Adipocyte (in vitro differentiated cells): ENCODE measurements around the gene FPGS.
"Not testable (repeated sequence)": the region's sequence is repeated elsewhere in the genome, so short reads cannot be mapped to it uniquely, and the experiment has no call there.

Source experiments
- DNase-seq: peaks from one replicate; pipeline ENCODE4 v3.0.0-alpha.2; 2015; ENCODE audit warnings: low read depth
- H3K27me3 ChIP-seq: replicated peaks from 2 replicates; pipeline ENCODE4 v1.7.0; 2013; ENCODE audit warnings: mild to moderate bottlenecking, low read length, moderate library complexity; ENCODE audit not compliant: control insufficient read depth, insufficient read depth
- H3K36me3 ChIP-seq: 2 replicates; pipeline ENCODE4 v1.7.0; 2013; ENCODE audit warnings: low read length, mild to moderate bottlenecking, moderate library complexity; ENCODE audit not compliant: control insufficient read depth, insufficient read depth, severe bottlenecking
- H3K4me1 ChIP-seq: 2 replicates; pipeline ENCODE4 v1.7.0; 2013; ENCODE audit warnings: mild to moderate bottlenecking, low read length, moderate library complexity; ENCODE audit not compliant: control insufficient read depth, insufficient read depth
- H3K4me3 ChIP-seq: 2 replicates; pipeline ENCODE4 v1.7.0; 2013; ENCODE audit warnings: mild to moderate bottlenecking, low read length, moderate library complexity
- H3K9ac ChIP-seq: 2 replicates; pipeline ENCODE4 v1.7.0; 2013; ENCODE audit warnings: mild to moderate bottlenecking, low read length, moderate library complexity
- H3K9me3 ChIP-seq: 2 replicates; pipeline ENCODE4 v1.7.0; 2013; ENCODE audit warnings: mild to moderate bottlenecking, low read length, moderate library complexity; ENCODE audit not compliant: control insufficient read depth

FPGS gene

GRCh38 chr9:127835991-127836516 lies 33.4 kb downstream of the FPGS start:
- peaks cover 77% of the 10 kb centered on the region for H3K4me1 ChIP-seq
- H3K36me3 ChIP-seq: peaks cover 17% of the 10 kb centered on the region
- no peaks in the 10 kb centered on the region for H3K27me3 ChIP-seq
- peak; percentile 91 for DNase-seq
- no peaks in the 10 kb centered on the region for H3K9me3 ChIP-seq
- H3K9ac ChIP-seq: peak overlapping the region; percentile 94
- H3K4me3 ChIP-seq: peak overlapping the region; percentile 5

- H3K27me3 ChIP-seq, H3K9me3 ChIP-seq, DNase-seq: not testable (repeated sequence)
- peak overlapping the region; percentile 5 for H3K4me3 ChIP-seq
- H3K36me3 ChIP-seq: peaks cover 22% of the 10 kb centered on the region
- peaks cover 77% of the 10 kb centered on the region for H3K4me1 ChIP-seq
- H3K9ac ChIP-seq: peak overlapping the region; percentile 94
Observed at GRCh38 chr9:127836561-127836960, 33.9 kb downstream of the FPGS start.

- Histone ChIP-seq H3K9ac (peak overlapping the region; percentile 94), H3K9me3 (no peaks in the 10 kb centered on the region), H3K4me1 (peaks cover 71% of the 10 kb centered on the region), H3K36me3 (peaks cover 28% of the 10 kb centered on the region), H3K27me3 (no peaks in the 10 kb centered on the region), H3K4me3 (peak overlapping the region; percentile 70)
- peak; percentile 32 for DNase-seq
Observed at GRCh38 chr9:127837346-127837745, 34.7 kb downstream of the FPGS start.

GRCh38 chr9:127838375-127839078 lies 35.8 kb downstream of the FPGS start:
- no peaks in the 10 kb centered on the region for H3K27me3 ChIP-seq
- H3K9me3 ChIP-seq: no peaks in the 10 kb centered on the region
- peaks cover 62% of the 10 kb centered on the region for H3K4me1 ChIP-seq
- H3K9ac ChIP-seq: peak overlapping the region; percentile 94
- peaks cover 35% of the 10 kb centered on the region for H3K36me3 ChIP-seq
- peak; percentile 89 for DNase-seq
- peak overlapping the region; percentile 70 for H3K4me3 ChIP-seq

- no peaks in the 10 kb centered on the region for H3K9me3 ChIP-seq
- H3K36me3 ChIP-seq: peaks cover 35% of the 10 kb centered on the region
- H3K27me3 ChIP-seq: no peaks in the 10 kb centered on the region
- H3K4me3 ChIP-seq: no peak overlapping the region
- DNase-seq: no peak
- H3K9ac ChIP-seq: peak overlapping the region; percentile 94
- H3K4me1 ChIP-seq: peaks cover 59% of the 10 kb centered on the region
Observed at GRCh38 chr9:127841087-127841835, 38.6 kb downstream of the FPGS start.

GRCh38 chr9:127844821-127845359 lies 42.2 kb downstream of the FPGS start:
- Histone ChIP-seq H3K9ac (peak overlapping the region; percentile 69), H3K9me3 (peaks cover 12% of the 10 kb centered on the region), H3K36me3 (peaks cover 53% of the 10 kb centered on the region), H3K4me1 (peaks cover 52% of the 10 kb centered on the region), H3K27me3 (no peaks in the 10 kb centered on the region), H3K4me3 (no peak overlapping the region)
- DNase-seq: no peak

GRCh38 chr9:127845619-127846018 lies 42.9 kb downstream of the FPGS start:
- peak overlapping the region; percentile 25 for H3K4me3 ChIP-seq
- H3K9me3 ChIP-seq: peaks cover 12% of the 10 kb centered on the region
- DNase-seq, H3K27me3 ChIP-seq: not testable (repeated sequence)
- peaks cover 53% of the 10 kb centered on the region for H3K36me3 ChIP-seq
- peak overlapping the region; percentile 69 for H3K9ac ChIP-seq
- H3K4me1 ChIP-seq: peaks cover 53% of the 10 kb centered on the region

GRCh38 chr9:127846443-127847177 lies 43.9 kb downstream of the FPGS start:
- Histone ChIP-seq H3K4me3 (peak overlapping the region; percentile 25), H3K27me3 (no peaks in the 10 kb centered on the region), H3K9ac (peak overlapping the region; percentile 39), H3K9me3 (peaks cover 12% of the 10 kb centered on the region), H3K36me3 (peaks cover 49% of the 10 kb centered on the region), H3K4me1 (peaks cover 62% of the 10 kb centered on the region)
- no peak for DNase-seq

- Histone ChIP-seq H3K4me1 (peaks cover 67% of the 10 kb centered on the region), H3K9me3 (peaks cover 12% of the 10 kb centered on the region), H3K36me3 (peaks cover 49% of the 10 kb centered on the region), H3K27me3 (no peaks in the 10 kb centered on the region), H3K9ac (peak overlapping the region; percentile 39), H3K4me3 (peak overlapping the region; percentile 20)
- DNase-seq: no peak
Observed at GRCh38 chr9:127847178-127847510, 44.5 kb downstream of the FPGS start.

GRCh38 chr9:127847833-127848755 lies 45.4 kb downstream of the FPGS start:
- no peak for DNase-seq
- peaks cover 12% of the 10 kb centered on the region for H3K9me3 ChIP-seq
- no peak overlapping the region for H3K4me3 ChIP-seq
- no peaks in the 10 kb centered on the region for H3K27me3 ChIP-seq
- H3K36me3 ChIP-seq: peaks cover 46% of the 10 kb centered on the region
- H3K4me1 ChIP-seq: peaks cover 77% of the 10 kb centered on the region
- H3K9ac ChIP-seq: peak overlapping the region; percentile 39
